Measurements from ENCODE around the gene ACAP3.

The ACAP3 gene

GRCh38 chr1:1344655-1345361 lies 37.1 kb upstream of the ACAP3 start:
- no peak for DNase-seq (ENCODE audit: low read depth in 1 of 2, low spot score in 1 of 2)

GRCh38 chr1:1343811-1344421 lies 36.2 kb upstream of the ACAP3 start:
- TF ChIP-seq CTCF (IDR thresholded peaks at IDR 0.05; ENCODE audit: insufficient read depth, low read length): no peak
- no peak for TF ChIP-seq SPI1 (IDR thresholded peaks at IDR 0.05; ENCODE audit: borderline replicate concordance, low read depth)
- TF ChIP-seq POLR2AphosphoS5 (IDR thresholded peaks at IDR 0.05; ENCODE audit: low read depth): no peak
- TF ChIP-seq, protein P1, sequence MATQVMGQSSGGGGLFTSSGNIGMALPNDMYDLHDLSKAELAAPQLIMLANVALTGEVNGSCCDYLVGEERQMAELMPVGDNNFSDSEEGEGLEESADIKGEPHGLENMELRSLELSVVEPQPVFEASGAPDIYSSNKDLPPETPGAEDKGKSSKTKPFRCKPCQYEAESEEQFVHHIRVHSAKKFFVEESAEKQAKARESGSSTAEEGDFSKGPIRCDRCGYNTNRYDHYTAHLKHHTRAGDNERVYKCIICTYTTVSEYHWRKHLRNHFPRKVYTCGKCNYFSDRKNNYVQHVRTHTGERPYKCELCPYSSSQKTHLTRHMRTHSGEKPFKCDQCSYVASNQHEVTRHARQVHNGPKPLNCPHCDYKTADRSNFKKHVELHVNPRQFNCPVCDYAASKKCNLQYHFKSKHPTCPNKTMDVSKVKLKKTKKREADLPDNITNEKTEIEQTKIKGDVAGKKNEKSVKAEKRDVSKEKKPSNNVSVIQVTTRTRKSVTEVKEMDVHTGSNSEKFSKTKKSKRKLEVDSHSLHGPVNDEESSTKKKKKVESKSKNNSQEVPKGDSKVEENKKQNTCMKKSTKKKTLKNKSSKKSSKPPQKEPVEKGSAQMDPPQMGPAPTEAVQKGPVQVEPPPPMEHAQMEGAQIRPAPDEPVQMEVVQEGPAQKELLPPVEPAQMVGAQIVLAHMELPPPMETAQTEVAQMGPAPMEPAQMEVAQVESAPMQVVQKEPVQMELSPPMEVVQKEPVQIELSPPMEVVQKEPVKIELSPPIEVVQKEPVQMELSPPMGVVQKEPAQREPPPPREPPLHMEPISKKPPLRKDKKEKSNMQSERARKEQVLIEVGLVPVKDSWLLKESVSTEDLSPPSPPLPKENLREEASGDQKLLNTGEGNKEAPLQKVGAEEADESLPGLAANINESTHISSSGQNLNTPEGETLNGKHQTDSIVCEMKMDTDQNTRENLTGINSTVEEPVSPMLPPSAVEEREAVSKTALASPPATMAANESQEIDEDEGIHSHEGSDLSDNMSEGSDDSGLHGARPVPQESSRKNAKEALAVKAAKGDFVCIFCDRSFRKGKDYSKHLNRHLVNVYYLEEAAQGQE (IDR thresholded peaks at IDR 0.05; ENCODE audit: insufficient replicate concordance, low read depth): no peak
- no peak for TF ChIP-seq GABPA (IDR thresholded peaks at IDR 0.05; ENCODE audit: low read depth)
- H3K27me3 ChIP-seq (ENCODE audit: insufficient read depth, poor library complexity, severe bottlenecking): no peaks in the 10 kb centered on the region
- no peak overlapping the region for H3K4me3 ChIP-seq (replicated peaks; ENCODE audit: insufficient read depth, low read length)
- H3K27ac ChIP-seq (replicated peaks): no peak overlapping the region
- DNase-seq (ENCODE audit: low read depth in 1 of 2, low spot score in 1 of 2): no peak

More at GRCh38 chr1:1344655-1345361, 37.1 kb upstream of the ACAP3 start:
- TF ChIP-seq, protein P1 (IDR thresholded peaks at IDR 0.05; ENCODE audit: insufficient replicate concordance, low read depth): no peak
- TF ChIP-seq SPI1 (IDR thresholded peaks at IDR 0.05; ENCODE audit: borderline replicate concordance, low read depth) (no peak), POLR2AphosphoS5 (IDR thresholded peaks at IDR 0.05; ENCODE audit: low read depth) (no peak), GABPA (IDR thresholded peaks at IDR 0.05; ENCODE audit: low read depth) (no peak), CTCF (IDR thresholded peaks at IDR 0.05; ENCODE audit: insufficient read depth, low read length) (no peak)
- H3K4me3 ChIP-seq (replicated peaks; ENCODE audit: insufficient read depth, low read length): no peak overlapping the region
- H3K27ac ChIP-seq (replicated peaks): no peak overlapping the region
- no peaks in the 10 kb centered on the region for H3K27me3 ChIP-seq (ENCODE audit: insufficient read depth, poor library complexity, severe bottlenecking)

DNA sequence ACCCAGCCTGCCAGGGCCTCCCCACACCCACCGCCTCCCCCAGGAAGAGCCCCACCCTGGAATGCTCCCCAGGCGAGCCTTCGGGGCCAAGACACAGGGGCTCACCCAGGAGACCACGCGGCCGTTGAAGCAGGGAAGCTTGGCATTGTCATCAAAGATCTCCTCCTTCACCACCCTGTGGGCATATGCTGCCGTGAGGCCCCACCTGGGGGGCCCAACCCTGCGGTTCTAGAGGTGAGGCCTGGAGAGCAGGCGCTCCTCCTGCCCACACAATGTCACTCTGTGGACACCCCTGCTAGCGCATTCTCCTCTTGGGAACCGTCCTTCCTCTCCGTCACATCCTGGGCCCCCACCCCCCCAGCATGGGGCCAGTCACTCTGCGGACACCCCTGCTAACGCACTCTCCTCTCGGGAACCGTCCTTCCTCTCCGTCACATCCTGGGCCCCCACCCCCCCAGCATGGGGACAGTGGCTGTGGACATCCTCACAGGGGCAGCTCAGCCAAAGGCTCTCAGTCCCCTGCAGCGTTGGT lies 34.9 kb upstream of the ACAP3 start:
- TF ChIP-seq, protein P1 (IDR thresholded peaks at IDR 0.05; ENCODE audit: insufficient replicate concordance, low read depth): no peak
- TF ChIP-seq SPI1 (IDR thresholded peaks at IDR 0.05; ENCODE audit: borderline replicate concordance, low read depth): no peak
- no peak for TF ChIP-seq POLR2AphosphoS5 (IDR thresholded peaks at IDR 0.05; ENCODE audit: low read depth)
- no peak for TF ChIP-seq CTCF (IDR thresholded peaks at IDR 0.05; ENCODE audit: insufficient read depth, low read length)
- TF ChIP-seq GABPA (IDR thresholded peaks at IDR 0.05; ENCODE audit: low read depth): no peak
- Histone ChIP-seq H3K4me3 (replicated peaks; ENCODE audit: insufficient read depth, low read length) (no peak overlapping the region), H3K27ac (replicated peaks) (no peak overlapping the region), H3K27me3 (ENCODE audit: insufficient read depth, poor library complexity, severe bottlenecking) (no peaks in the 10 kb centered on the region)
- no peak for DNase-seq (ENCODE audit: low read depth in 1 of 2, low spot score in 1 of 2)

Measured in HL-60 (cell line).